Islet precursor cell (in vitro differentiated cells): ENCODE measurements around the gene BLID.

Experiments
- DNase-seq: peaks from one replicate; pipeline ENCODE4 v3.0.0-alpha.2; 2018

BLID gene, protein sequence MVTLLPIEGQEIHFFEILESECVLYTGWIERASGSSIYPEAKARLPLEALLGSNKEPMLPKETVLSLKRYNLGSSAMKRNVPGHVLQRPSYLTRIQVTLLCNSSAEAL

GRCh38 chr11:122115524-122116379 is at the start of gene BLID:
TSS of gene BLID (minus strand) at chr11:122116215. CDS start at chr11:122115922, 293 bp downstream.
- DNase-seq: peak; percentile 79

GRCh38 chr11:122163053-122163819 is 47.2 kb upstream of the BLID start:
- no peak for DNase-seq

- no peak for DNase-seq
These were observed 46.1 kb upstream of the BLID start for GRCh38 chr11:122162095-122162494.

DNA sequence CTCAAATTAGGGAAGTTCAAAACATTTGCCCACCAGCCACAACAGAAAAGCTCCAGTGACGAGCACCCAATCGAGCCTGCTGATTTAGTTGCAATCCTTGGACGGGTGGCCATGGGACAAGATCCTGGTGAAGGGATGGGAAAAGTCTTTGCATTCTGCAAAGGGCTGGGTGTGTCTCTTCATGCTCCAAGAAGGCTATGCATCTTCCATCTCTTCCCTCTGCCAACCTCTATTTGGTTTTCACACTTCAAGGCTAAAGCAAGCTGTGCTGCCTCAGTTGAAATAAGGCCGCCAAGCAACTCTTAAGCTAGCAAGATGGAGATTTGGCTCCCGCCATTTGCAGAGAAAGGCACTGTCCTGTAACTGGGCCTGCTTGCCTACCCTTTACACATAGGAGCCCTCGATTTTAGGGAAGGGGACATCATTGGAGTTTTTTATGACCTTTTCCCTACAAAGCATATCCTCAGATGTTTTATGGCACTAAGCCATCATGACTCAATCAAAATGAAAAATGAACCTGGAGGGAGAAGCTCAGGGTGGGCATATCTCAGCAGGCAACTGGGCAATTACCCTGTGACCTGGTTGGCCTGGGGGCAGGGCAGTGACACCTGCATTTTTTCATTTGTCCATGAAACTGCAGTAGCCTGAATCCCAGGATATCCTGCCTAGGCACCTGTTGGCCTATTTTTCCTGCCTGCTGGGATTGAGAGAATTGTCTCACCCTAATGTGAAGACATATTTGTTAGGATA is 45.0 kb upstream of the BLID start:
- no peak for DNase-seq

- DNase-seq: no peak
These were observed 43.8 kb upstream of the BLID start for GRCh38 chr11:122159861-122160260.

GRCh38 chr11:122159173-122159721 is 43.2 kb upstream of the BLID start:
- no peak for DNase-seq

- no peak for DNase-seq
These were observed 42.2 kb upstream of the BLID start for GRCh38 chr11:122158171-122158570.

DNA sequence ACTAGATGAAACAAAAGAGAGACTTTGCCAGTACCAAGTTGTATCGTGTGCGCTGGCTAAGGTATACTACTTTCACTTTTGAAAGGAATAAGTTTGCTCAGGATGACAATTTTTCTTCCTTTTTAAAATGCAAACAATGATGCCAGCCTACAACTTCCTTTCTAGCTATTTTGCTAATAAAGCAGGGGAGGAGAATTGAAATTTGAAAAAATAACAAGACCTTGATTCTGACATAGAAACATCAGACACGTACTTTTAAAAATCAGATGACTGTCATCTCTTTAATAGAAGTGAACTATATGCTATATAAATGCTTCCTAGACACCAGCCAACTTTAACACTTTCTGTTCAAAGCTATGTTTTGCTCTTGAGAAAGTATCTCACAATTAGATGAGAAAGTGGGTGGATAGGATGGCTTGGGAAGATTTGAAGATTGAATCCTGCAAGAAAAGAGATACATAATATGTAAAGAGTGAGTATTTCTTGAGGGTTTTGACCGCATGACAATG is 41.7 kb upstream of the BLID start:
- no peak for DNase-seq

DNA sequence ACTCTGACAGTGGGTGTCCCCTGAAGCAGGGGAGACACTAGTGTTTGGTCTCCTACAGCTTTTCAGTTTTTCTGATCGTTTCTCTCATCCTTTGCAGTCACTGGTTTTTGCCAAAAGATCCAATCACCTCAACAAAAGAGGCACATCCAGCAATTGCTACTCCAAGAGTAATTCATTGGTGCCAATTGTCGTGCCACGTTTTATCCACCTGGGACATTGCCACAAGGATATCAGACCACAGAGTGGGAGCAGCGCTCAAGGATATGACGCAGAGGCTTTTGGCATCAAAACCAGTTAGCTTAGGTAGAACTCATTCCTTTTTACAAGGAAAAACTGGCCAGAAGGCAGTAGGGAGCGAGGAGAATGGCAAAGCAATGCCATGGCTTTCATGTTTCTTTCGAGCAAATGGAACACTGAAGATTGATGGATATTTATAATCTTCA is 40.9 kb upstream of the BLID start:
- DNase-seq: no peak

DNA sequence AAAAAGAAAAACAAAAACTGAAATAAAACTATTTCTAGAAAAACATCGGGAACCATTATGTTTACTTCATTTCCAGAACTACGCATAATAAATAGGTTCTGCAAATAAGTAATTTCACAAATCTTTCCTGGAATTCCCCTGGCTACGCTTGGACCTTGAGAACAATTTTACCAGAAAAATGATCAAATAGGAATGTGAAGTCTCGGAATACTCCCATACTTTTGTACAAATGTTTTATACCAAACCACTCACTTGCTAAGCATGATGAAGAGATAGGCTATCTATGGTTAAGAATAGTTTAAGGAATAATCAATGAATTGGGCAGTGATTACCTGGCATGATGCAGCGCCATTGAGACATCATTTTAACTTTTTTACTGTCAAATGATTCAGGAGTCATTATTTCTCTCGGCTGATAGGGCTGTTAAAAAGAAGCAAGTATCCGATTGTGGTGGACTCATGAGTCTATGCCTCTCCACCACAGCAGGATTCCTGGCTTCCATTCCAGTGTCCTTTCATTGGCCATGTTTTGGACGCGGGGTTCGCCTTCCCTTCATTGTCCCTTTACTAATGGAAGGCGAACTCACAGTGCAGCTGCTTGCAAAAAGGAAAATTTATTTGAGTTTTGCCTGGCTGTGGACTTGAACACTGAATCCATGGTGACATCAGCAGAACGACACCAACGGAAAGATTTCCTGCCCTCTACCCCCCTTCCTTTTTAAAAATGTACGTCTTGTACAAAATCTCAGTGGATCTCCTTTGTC is 39.9 kb upstream of the BLID start:
- DNase-seq: no peak

DNA sequence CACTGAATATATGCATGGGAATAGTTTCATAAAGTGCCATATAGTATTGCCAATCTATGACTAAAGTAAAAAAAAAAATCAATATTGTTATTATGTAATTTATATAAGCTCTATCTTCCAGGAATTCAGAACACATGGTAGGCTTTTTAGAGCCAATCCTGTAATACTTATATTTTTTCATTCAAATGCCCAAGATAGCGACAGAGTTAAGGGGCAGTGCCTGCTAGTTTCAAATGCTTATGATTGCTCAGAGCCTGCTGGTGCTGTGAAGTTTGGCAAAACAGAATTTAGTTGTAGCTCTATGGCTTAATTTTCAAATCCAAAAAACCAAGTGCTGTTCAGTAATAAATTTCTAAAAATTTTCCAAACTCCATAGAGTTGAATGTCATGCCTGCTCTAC is 39.0 kb upstream of the BLID start:
- DNase-seq: no peak

- no peak for DNase-seq
These were observed 38.2 kb upstream of the BLID start for GRCh38 chr11:122154227-122154626.

- DNase-seq: no peak
These were observed 37.7 kb upstream of the BLID start for GRCh38 chr11:122153746-122154145.

GRCh38 chr11:122150216-122151124 is 34.5 kb upstream of the BLID start:
- no peak for DNase-seq

- DNase-seq: no peak
These were observed 33.2 kb upstream of the BLID start for GRCh38 chr11:122149202-122149601.

GRCh38 chr11:122146475-122146874 is 30.5 kb upstream of the BLID start:
- DNase-seq: no peak

DNA sequence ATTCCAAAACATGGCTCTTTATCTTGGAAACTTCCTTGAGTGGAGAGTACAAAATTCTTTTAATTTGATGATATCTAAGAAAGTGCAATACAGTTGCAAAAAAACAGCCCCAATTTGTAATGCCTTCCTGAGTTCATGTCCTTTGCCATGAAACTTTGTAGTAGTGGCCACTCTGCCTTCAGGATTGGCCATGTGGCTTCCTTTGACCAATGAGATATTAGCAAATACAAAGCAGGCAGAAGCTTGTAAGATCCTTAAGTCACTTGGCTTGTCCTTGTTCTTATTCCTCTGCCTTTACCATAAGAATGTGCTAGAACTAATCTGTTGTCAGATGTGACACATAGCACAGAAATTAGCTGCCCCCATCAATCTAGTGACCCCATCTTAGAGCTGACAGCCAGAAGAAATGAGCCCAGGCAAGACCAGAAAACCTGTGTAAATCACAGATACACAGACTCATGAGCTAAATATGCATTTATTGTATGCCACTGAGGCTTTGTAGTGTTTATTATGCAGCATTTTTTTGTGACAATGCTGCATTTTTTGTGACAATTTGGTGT is 29.8 kb upstream of the BLID start:
- DNase-seq: no peak

GRCh38 chr11:122144752-122145151 is 28.7 kb upstream of the BLID start:
- no peak for DNase-seq

DNA sequence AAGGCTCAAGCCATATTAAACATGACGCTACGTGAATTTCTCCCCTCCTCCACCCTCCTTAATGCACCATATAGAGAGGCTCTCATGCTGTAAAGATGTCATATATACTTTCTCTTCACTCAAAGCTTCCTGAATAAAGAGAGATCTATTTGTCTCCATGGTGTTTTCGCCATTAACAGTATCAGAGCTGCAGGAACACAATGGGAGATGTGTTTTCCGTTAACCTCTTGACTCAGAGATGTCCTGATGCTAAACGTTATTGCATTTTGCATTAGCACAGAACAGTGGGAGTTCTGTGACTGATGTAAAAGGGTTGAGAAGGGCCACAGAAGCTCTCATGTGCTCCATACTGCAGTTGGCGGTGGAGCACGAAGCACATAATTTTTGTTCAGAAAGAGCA is 25.7 kb upstream of the BLID start:
- no peak for DNase-seq

DNA sequence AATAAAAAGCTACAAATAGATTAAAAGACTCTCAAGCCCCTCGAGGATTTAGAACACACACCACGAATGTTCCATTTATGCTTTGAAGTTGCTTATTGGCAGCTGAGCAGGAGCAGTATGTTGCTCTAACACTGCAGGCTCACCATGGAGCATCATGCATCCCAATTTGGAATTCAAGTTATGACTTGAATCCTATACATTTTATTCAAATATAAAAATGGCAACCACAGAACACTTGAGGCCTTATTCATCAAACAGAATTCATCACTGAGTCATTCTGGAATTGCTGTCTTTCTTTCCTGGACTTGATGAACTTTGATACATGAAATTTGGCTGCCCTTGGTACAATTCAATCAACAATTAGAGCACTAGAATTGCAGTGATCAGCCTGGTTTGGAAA is 24.5 kb upstream of the BLID start:
- no peak for DNase-seq

- no peak for DNase-seq
These were observed 23.5 kb upstream of the BLID start for GRCh38 chr11:122139595-122139866.
